ENCODE results near the gene MYL7. TPM values are rescaled to one million over a fixed set of nuclear protein-coding genes. Genes with fewer than 3 reads are reported as not detected.

Gene MYL7
- total RNA-seq, 4 donors from 2014 or later: not detected

GRCh38 chr7:44187636-44188416, 46.7 kb upstream of the MYL7 start:
- no peaks in the 10 kb centered on the region for H3K4me1 ChIP-seq
- no peak for TF ChIP-seq CTCF (IDR thresholded peaks at IDR 0.05)
- TF ChIP-seq EP300 (IDR thresholded peaks at IDR 0.05): no peak
- no peaks in the 10 kb centered on the region for H3K36me3 ChIP-seq
- intact Hi-C loops (cut with DNase I): no loop called here
- no peak overlapping the region for H3K4me3 ChIP-seq
- DNase-seq (ENCODE audit: extremely low spot score): no peak
- 69% methylated on average over 9 of the region's 9 CpGs for WGBS
- H3K9me3 ChIP-seq: peaks cover 0 to 4% (median 1%) of the 10 kb centered on the region in 4 donors
- no peak overlapping the region for H3K27ac ChIP-seq (replicated peaks in 1 of 4)
- peaks cover 0 to 12% (median 0%) of the 10 kb centered on the region in 4 donors for H3K27me3 ChIP-seq

GRCh38 chr7:44186736-44187135, 45.6 kb upstream of the MYL7 start:
- Histone ChIP-seq H3K4me1 (no peaks in the 10 kb centered on the region), H3K27ac (replicated peaks in 1 of 4) (no peak overlapping the region), H3K9me3 (peaks cover 0 to 9% (median 3%) of the 10 kb centered on the region in 4 donors), H3K4me3 (no peak overlapping the region), H3K36me3 (no peaks in the 10 kb centered on the region), H3K27me3 (peaks cover 0 to 1% (median 0%) of the 10 kb centered on the region in 4 donors)
- intact Hi-C loops (cut with DNase I): no loop called here
- DNase-seq (ENCODE audit: extremely low spot score): no peak
- no peak for TF ChIP-seq POLR2A (IDR thresholded peaks at IDR 0.05; ENCODE audit: low read depth)
- no peak for TF ChIP-seq POLR2AphosphoS5 (IDR thresholded peaks at IDR 0.05)
- no peak for TF ChIP-seq CTCF (IDR thresholded peaks at IDR 0.05)
- TF ChIP-seq EP300 (IDR thresholded peaks at IDR 0.05): no peak
- 83% methylated on average over 5 of the region's 5 CpGs for WGBS

GRCh38 chr7:44185729-44186128, 44.6 kb upstream of the MYL7 start:
- no peak for DNase-seq (ENCODE audit: extremely low spot score)
- H3K9me3 ChIP-seq: peaks cover 0 to 9% (median 3%) of the 10 kb centered on the region in 4 donors
- no peak overlapping the region for H3K4me3 ChIP-seq
- H3K36me3 ChIP-seq: no peaks in the 10 kb centered on the region
- H3K27ac ChIP-seq (replicated peaks in 1 of 4): no peak overlapping the region
- no peaks in the 10 kb centered on the region for H3K4me1 ChIP-seq
- H3K27me3 ChIP-seq: no peaks in the 10 kb centered on the region
- 93% methylated on average over 3 of the region's 5 CpGs for whole genome bisulfite sequencing
- intact Hi-C loops (cut with DNase I): no loop called here
- TF ChIP-seq POLR2AphosphoS5 (IDR thresholded peaks at IDR 0.05) (no peak), POLR2A (IDR thresholded peaks at IDR 0.05; ENCODE audit: low read depth) (no peak), CTCF (IDR thresholded peaks at IDR 0.05) (no peak), EP300 (IDR thresholded peaks at IDR 0.05) (no peak)

GRCh38 chr7:44184873-44185446, 43.8 kb upstream of the MYL7 start:
- no peak for TF ChIP-seq POLR2AphosphoS5 (IDR thresholded peaks at IDR 0.05)
- TF ChIP-seq CTCF (IDR thresholded peaks at IDR 0.05): no peak
- no peak for TF ChIP-seq POLR2A (IDR thresholded peaks at IDR 0.05; ENCODE audit: low read depth)
- TF ChIP-seq EP300 (IDR thresholded peaks at IDR 0.05): no peak
- intact Hi-C loops (cut with DNase I): no loop called here
- WGBS: 84% methylated on average over 2 of the region's 2 CpGs
- no peak overlapping the region for H3K4me3 ChIP-seq
- DNase-seq (ENCODE audit: extremely low spot score): no peak
- H3K4me1 ChIP-seq: no peaks in the 10 kb centered on the region
- no peak overlapping the region for H3K27ac ChIP-seq (replicated peaks in 1 of 4)
- no peaks in the 10 kb centered on the region for H3K36me3 ChIP-seq
- no peaks in the 10 kb centered on the region for H3K27me3 ChIP-seq
- H3K9me3 ChIP-seq: peaks cover 0 to 9% (median 3%) of the 10 kb centered on the region in 4 donors
